Activated T-helper 17 cell treated with anti-CD3 and anti-CD28 coated beads, Interleukin-2, amount 50 U/mL, for 72 hours (primary cell): ENCODE results near the gene SDK1. TPM values are rescaled to one million over a fixed set of nuclear protein-coding genes. Genes with fewer than 3 reads are reported as not detected.
A peak's percentile ranks its signal among the peaks of the same experiment; 100 is the strongest.

Experiments used
- ATAC-seq: fragments of 150-1000 bp; cut with Tn5 transposase; replicated peaks from 2 replicates; pipeline ENCODE4 v1.10.0; 2021; ENCODE audit warnings: mild to moderate bottlenecking, moderate library complexity
- H3K27ac Mint-ChIP-seq: one replicate; pipeline ENCODE4 v1.8.0; 2022; ENCODE audit warnings: mixed read lengths
- H3K27me3 Mint-ChIP-seq: one replicate; pipeline ENCODE4 v1.8.0; 2022; ENCODE audit warnings: mixed read lengths
- H3K36me3 Mint-ChIP-seq: one replicate; pipeline ENCODE4 v1.8.0; 2022; ENCODE audit warnings: low read depth, mild to moderate bottlenecking, mixed read lengths
- H3K4me1 Mint-ChIP-seq: one replicate; pipeline ENCODE4 v1.8.0; 2022; ENCODE audit warnings: mixed read lengths
- H3K4me3 Mint-ChIP-seq: one replicate; pipeline ENCODE4 v1.8.0; 2022; ENCODE audit warnings: mild to moderate bottlenecking, mixed read lengths
- H3K9me3 Mint-ChIP-seq: one replicate; pipeline ENCODE4 v1.8.0; 2022; ENCODE audit warnings: mixed read lengths
- total RNA-seq, 2 donors: library from RNA; stranded (reverse); gene quantifications; one replicate each; pipeline ENCODE4 v1.2.3, GENCODE V29; 2022

Gene SDK1
- total RNA-seq, 2 donors from 2014 or later, result 0.06 to 1.1 TPM

DNA sequence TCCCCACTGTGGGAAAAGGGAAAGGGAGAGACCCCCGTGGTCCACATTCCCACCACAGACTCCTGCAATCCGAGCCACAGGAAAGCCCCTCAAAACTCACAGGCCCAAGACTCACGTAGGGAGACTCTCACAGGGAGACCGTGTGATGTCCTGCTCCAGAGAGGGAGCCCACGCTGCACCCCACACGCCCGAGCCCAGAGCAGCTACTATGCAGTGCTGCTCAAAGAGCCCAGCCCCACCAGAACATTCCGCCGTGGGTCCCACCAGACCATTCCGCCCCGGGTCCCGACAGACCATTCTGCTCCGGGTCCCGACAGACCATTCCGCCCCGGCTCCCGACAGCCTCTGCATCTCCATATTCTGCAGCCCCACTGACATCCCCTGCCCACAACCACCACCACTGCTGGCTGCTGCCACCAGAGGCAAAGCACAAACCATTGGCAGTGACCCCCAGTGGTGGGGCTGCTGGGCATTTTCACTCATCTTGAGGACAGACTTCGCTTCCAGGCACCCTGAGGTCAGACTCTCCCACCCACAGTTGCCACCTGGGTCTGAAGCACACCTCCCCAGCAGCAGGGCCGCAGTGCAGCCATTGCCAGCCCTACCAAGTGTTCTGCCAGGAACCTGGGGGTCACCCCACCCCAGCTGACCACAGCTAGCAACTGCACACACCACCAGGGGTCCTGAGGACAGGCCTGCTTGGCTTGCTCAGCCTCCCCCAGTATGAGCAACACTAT is 755.7 kb downstream of the SDK1 start:
- ATAC-seq, result no peak
- peaks cover 12% of the 10 kb centered on the region for H3K9me3 Mint-ChIP-seq
- H3K4me3 Mint-ChIP-seq, result no peak overlapping the region
- H3K4me1 Mint-ChIP-seq, result no peaks in the 10 kb centered on the region
- no peak overlapping the region for H3K27ac Mint-ChIP-seq
- H3K36me3 Mint-ChIP-seq, result no peaks in the 10 kb centered on the region
- H3K27me3 Mint-ChIP-seq, result peaks cover 40% of the 10 kb centered on the region

DNA sequence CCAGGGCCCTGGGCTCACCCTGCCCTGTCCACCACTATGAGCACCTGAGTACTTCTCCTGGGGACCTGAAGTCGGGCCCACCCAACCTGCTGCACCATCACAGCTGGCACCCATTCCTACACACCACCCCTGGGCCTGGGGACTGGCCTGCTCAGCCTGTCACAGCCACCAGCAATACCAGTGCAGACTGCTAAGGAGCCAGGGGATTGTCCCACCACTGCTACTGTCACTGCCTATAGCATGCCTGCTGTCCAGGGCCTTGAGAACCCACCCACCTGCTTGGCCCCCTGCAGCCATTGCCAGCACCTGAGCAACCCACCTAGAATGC is 756.2 kb downstream of the SDK1 start:
- ATAC-seq, result no peak
- peaks cover 37% of the 10 kb centered on the region for H3K27me3 Mint-ChIP-seq
- H3K36me3 Mint-ChIP-seq, result no peaks in the 10 kb centered on the region
- H3K9me3 Mint-ChIP-seq, result peaks cover 12% of the 10 kb centered on the region
- H3K4me1 Mint-ChIP-seq, result no peaks in the 10 kb centered on the region
- no peak overlapping the region for H3K27ac Mint-ChIP-seq
- no peak overlapping the region for H3K4me3 Mint-ChIP-seq

DNA sequence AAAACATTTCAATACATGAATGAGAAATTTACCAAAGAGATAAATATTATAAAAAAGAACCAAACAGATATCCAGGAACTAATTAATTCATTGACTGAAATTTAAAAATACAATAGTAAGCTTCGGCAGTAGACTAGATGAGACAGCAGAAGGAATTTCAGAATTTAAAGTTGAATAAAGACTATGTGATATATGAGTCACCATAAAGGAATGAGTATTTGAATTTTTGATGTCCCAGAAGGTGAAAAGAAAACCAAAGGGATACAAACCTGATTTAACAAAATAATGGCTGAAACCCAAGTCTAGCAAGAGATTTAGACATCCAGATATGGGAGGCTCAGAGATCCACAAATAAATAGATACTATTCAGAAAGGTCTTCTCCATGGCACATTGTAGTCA is 757.1 kb downstream of the SDK1 start:
- no peaks in the 10 kb centered on the region for H3K36me3 Mint-ChIP-seq
- H3K9me3 Mint-ChIP-seq, result peaks cover 12% of the 10 kb centered on the region
- peaks cover 34% of the 10 kb centered on the region for H3K27me3 Mint-ChIP-seq
- no peak overlapping the region for H3K4me3 Mint-ChIP-seq
- no peak for ATAC-seq
- no peak overlapping the region for H3K27ac Mint-ChIP-seq
- H3K4me1 Mint-ChIP-seq, result no peaks in the 10 kb centered on the region

GRCh38 chr7:4065190-4065589 is 764.1 kb downstream of the SDK1 start:
- no peaks in the 10 kb centered on the region for H3K4me1 Mint-ChIP-seq
- no peak overlapping the region for H3K27ac Mint-ChIP-seq
- no peaks in the 10 kb centered on the region for H3K9me3 Mint-ChIP-seq
- no peaks in the 10 kb centered on the region for H3K36me3 Mint-ChIP-seq
- ATAC-seq, result no peak
- H3K27me3 Mint-ChIP-seq, result no peaks in the 10 kb centered on the region
- peak overlapping the region; percentile 5 for H3K4me3 Mint-ChIP-seq

DNA sequence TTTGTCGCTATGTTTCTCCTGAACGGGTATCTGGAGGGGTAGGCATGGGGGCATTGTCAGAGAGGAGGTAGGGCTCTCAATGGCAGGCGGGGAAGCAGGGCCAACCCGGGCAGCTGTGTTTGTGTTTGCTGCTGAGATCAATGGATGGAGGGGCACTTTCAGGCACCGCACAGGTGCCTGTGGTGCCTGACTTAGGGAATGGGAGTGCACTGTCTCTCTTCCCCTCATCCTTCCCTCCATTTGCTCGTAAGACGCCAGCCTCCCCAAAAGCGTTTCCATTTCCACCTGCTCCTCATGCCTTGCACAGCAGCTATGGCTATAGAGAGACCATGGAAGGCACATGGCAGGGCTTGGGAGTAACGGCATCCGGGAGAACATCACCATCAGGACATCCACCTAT is 765.2 kb downstream of the SDK1 start:
- H3K36me3 Mint-ChIP-seq, result no peaks in the 10 kb centered on the region
- no peak for ATAC-seq
- no peaks in the 10 kb centered on the region for H3K27me3 Mint-ChIP-seq
- H3K4me1 Mint-ChIP-seq, result no peaks in the 10 kb centered on the region
- H3K9me3 Mint-ChIP-seq, result no peaks in the 10 kb centered on the region
- no peak overlapping the region for H3K4me3 Mint-ChIP-seq
- no peak overlapping the region for H3K27ac Mint-ChIP-seq

DNA sequence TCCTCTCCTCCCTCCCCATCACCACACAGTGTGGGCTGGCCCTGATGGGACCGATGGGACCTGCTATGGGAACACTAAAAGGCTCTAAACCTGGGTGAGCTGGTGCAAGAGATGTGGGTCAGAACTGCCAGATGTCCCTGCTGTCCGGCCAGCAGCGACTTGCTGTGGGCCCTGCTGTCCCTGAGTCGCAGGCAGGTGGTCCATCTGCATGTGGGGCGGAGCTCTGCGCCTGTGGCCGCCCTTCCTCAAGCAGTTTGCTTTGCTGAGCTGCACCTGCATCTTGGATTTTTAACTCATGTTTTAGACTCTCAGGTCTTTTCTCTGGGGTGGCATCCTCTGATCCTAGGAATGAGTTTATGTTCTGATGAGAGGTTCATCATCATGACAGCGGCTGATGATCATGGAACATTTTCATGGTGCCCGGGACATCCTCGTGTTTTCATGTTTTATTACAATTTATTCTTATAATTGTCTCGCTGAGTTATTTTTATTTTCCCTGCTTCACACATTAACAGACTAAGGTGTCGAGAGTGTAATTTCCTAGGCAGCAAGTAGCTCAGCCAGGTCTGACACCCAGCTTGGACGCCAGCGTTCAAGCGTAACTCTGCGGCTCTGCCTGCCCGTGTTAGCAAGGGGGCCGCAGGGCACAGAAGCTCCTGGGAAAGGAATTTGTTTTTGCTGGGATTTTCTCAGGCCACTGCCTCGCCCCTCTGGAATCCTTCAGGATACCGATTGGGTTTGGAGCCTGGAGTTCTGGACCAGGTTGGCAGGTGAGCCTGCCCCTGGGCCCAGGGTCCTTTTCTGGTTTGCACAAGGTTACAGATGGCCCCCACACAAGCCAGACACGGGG is 765.8 kb downstream of the SDK1 start:
- H3K36me3 Mint-ChIP-seq, result no peaks in the 10 kb centered on the region
- no peak for ATAC-seq
- no peaks in the 10 kb centered on the region for H3K27me3 Mint-ChIP-seq
- H3K27ac Mint-ChIP-seq, result no peak overlapping the region
- no peaks in the 10 kb centered on the region for H3K4me1 Mint-ChIP-seq
- H3K4me3 Mint-ChIP-seq, result no peak overlapping the region
- H3K9me3 Mint-ChIP-seq, result no peaks in the 10 kb centered on the region

GRCh38 chr7:4067476-4067760 is 766.4 kb downstream of the SDK1 start:
- no peak overlapping the region for H3K27ac Mint-ChIP-seq
- no peak for ATAC-seq
- H3K4me1 Mint-ChIP-seq, result no peaks in the 10 kb centered on the region
- H3K4me3 Mint-ChIP-seq, result no peak overlapping the region
- no peaks in the 10 kb centered on the region for H3K27me3 Mint-ChIP-seq
- H3K9me3 Mint-ChIP-seq, result no peaks in the 10 kb centered on the region
- H3K36me3 Mint-ChIP-seq, result no peaks in the 10 kb centered on the region

GRCh38 chr7:4067874-4068273 is 766.8 kb downstream of the SDK1 start:
- H3K4me1 Mint-ChIP-seq, result no peaks in the 10 kb centered on the region
- no peak for ATAC-seq

DNA sequence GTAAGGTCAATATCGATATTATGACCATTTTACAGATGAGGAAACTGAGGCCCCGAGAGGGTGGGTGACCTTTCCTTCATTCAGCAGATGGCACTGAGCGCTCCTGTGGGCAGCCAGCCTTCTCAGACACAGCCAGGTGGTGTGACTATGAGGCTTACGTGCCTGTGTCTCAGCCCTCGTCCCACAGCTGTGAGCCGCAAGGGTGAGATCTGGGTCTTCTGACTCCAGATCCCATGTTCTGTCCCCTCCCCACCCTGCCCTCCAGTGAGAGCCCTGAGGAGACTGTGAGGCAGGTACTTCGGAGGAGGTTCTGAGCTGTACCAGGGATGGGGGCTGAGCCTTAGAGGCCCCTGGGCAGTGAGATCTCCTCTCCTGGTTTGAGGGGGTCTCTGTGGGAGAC is 767.2 kb downstream of the SDK1 start:
- ATAC-seq, result no peak
- H3K9me3 Mint-ChIP-seq, result no peaks in the 10 kb centered on the region
- H3K27ac Mint-ChIP-seq, result no peak overlapping the region
- H3K4me3 Mint-ChIP-seq, result no peak overlapping the region
- H3K4me1 Mint-ChIP-seq, result no peaks in the 10 kb centered on the region
- no peaks in the 10 kb centered on the region for H3K36me3 Mint-ChIP-seq
- no peaks in the 10 kb centered on the region for H3K27me3 Mint-ChIP-seq

More at GRCh38 chr7:4067874-4068273, 766.8 kb downstream of the SDK1 start:
- no peak overlapping the region for H3K4me3 Mint-ChIP-seq
- H3K9me3 Mint-ChIP-seq, result no peaks in the 10 kb centered on the region
- H3K36me3 Mint-ChIP-seq, result no peaks in the 10 kb centered on the region
- H3K27me3 Mint-ChIP-seq, result no peaks in the 10 kb centered on the region
- H3K27ac Mint-ChIP-seq, result no peak overlapping the region

DNA sequence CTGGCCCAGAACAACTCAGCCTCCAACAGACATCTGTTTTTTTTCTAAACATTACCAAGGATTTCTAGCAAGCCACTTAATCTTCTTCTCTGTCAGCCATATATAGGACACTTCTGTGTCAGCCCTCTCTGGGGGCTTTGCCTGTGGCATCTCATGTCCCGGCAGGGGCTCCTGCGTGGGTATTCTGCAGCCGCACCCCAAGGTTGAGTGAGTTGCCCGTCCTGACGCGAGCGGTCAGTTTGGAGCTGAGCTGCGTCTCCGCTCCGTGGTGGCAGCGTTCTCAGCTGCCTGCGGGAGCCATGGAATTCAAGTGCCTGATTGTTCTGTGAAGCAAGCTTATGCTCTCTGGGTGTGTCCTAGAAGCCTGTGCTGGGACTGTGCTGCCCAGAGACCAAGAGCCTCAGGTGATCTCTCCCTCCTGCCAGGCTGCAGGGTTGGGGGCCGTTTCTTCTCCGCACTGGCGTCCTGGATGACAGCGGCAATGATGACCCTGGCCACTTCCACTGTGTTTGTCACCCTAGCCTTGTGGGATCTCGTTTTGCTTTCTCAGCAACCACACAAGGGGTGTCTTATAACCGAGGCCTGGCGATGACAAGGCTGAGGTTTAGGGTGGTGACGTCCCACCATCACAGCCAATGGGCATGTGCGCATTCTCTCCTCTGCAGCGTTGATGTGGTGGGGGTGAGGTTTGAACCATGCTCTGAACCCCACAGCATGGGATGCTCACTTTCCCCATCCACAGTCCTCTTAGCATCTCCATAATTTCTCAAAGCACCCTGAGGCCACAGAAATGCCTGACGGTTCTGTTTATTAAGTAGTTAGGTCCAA is 768.4 kb downstream of the SDK1 start:
- ATAC-seq, result no peak
- Mint-ChIP-seq H3K27ac (no peak overlapping the region), H3K9me3 (no peaks in the 10 kb centered on the region), H3K4me1 (no peaks in the 10 kb centered on the region), H3K4me3 (no peak overlapping the region), H3K36me3 (no peaks in the 10 kb centered on the region), H3K27me3 (no peaks in the 10 kb centered on the region)

GRCh38 chr7:4070214-4070613 is 769.2 kb downstream of the SDK1 start:
- no peak overlapping the region for H3K27ac Mint-ChIP-seq
- no peaks in the 10 kb centered on the region for H3K27me3 Mint-ChIP-seq
- no peaks in the 10 kb centered on the region for H3K4me1 Mint-ChIP-seq
- no peaks in the 10 kb centered on the region for H3K9me3 Mint-ChIP-seq
- ATAC-seq, result no peak
- no peak overlapping the region for H3K4me3 Mint-ChIP-seq
- H3K36me3 Mint-ChIP-seq, result no peaks in the 10 kb centered on the region

DNA sequence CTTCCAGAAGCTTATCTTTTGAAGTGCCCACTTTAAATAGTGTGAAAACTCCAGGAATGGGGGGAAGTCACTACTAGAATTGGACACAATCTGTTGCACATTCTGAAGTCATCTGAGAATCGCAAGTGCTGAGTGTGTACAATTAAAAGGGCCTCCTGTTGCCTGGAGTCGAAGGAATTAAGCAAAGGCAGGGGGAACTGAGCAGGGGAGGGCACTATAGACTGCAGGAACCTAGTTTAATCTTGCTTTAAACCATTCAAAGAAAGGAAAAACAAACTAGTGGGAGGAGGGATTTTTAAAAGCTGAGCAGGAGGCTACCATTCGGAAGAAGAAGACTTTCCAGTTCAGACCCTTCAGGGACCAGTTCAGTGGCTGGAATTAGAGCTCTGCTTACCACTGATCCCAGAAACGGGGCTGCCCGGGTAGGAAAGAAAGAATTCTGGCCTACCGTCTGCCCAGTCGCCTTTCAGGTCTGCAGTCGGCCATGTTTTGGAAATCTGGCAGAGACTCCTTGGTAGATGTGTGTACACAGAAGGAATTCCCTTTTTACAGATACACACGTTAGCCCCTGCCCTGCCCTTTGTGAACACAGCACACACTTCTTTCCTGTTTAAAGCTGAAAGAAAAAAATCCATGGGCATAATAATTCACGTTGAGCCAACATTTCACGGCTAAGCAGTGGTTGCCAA is 770.5 kb downstream of the SDK1 start:
- Mint-ChIP-seq H3K4me1 (no peaks in the 10 kb centered on the region), H3K27me3 (peaks cover 3% of the 10 kb centered on the region), H3K27ac (no peak overlapping the region), H3K36me3 (no peaks in the 10 kb centered on the region), H3K9me3 (no peaks in the 10 kb centered on the region), H3K4me3 (no peak overlapping the region)
- no peak for ATAC-seq

DNA sequence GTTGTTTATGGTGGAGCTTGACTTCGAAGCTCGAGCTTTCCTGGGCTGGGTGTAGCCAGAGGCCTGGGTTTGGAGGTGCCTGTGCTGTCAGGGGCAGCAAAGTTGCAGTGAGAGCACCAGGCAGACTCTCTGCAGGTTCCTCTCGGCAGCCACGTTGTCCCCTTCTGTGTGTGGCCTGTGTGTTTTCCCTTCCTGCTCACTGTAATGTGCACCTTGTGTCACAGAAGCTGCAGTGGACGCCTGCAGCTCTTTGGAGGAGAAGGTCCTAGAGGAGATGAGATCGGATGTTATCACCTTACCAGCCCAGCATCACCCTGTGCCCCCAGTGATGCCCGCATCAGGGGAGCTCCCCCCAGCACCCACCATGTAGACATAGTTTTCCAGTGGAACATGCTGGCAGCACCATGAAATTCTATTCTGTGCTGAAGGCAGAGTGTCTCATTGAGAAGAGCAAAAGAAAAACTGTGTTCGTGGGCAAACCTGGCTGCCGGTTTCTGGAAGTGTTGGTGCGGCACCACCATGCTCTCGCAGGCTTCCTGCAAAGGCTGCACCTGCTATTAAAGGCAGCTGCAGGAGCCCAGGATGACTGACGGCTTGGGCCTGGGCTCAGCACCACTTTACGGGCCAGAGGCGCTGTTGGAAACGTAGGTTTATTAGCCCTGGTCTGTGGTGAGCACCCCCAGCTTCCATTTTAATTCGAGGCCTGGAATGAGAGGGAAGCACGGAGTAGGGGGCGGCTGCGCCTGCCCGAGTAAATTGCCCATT is 771.3 kb downstream of the SDK1 start:
- ATAC-seq, result no peak
- H3K4me3 Mint-ChIP-seq, result no peak overlapping the region

DNA sequence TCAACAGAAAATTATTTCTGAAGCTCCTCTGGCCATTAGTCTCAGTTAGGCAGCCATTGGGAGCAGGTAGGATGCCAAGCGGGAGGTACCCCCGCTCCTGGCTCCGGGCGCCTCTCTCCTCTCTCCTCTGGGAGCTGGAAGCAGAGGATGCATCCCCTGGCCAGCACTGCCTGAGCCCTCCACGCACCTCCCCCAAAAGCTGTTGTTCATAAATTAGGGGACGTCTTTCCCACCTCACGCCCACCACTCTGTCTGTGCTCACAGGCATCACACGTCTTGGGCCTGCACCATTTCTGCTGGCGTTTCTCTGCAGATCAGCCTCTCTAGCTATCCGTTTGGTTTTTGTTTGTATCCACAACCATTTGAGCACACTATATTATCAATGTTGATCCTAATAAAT is 772.0 kb downstream of the SDK1 start:
- Mint-ChIP-seq H3K27me3 (peaks cover 8% of the 10 kb centered on the region), H3K9me3 (no peaks in the 10 kb centered on the region), H3K27ac (no peak overlapping the region), H3K36me3 (no peaks in the 10 kb centered on the region), H3K4me1 (no peaks in the 10 kb centered on the region), H3K4me3 (no peak overlapping the region)
- no peak for ATAC-seq

More for the DNA sequence above, 771.3 kb downstream of the SDK1 start:
- H3K36me3 Mint-ChIP-seq, result no peaks in the 10 kb centered on the region
- H3K27me3 Mint-ChIP-seq, result peaks cover 4% of the 10 kb centered on the region
- no peaks in the 10 kb centered on the region for H3K9me3 Mint-ChIP-seq
- no peaks in the 10 kb centered on the region for H3K4me1 Mint-ChIP-seq
- no peak overlapping the region for H3K27ac Mint-ChIP-seq
